Fibroblast of mammary gland (primary cell): Measurements from ENCODE around the gene PLBD1.

ENCODE experiments used
- DNase-seq: peaks from one replicate; pipeline ENCODE4 v3.0.0-alpha.2; 2010; ENCODE audit warnings: low read depth
- H3K4me3 ChIP-seq: 2 replicates; pipeline ENCODE4 v1.5.1; 2011; ENCODE audit warnings: low read depth, mild to moderate bottlenecking, low read length, moderate library complexity; ENCODE audit not compliant: control insufficient read depth
- TF ChIP-seq, protein P1 (sequence below): conservative IDR thresholded peaks from 2 replicates; pipeline ENCODE4 v1.5.1; 2011; ENCODE audit warnings: low read depth, low read length, inconsistent platforms; ENCODE audit not compliant: control insufficient read depth, insufficient read depth

PLBD1 gene

GRCh38 chr12:14482361-14482760 lies 85.3 kb downstream of the PLBD1 start:
- no peak overlapping the region for H3K4me3 ChIP-seq
- no peak for DNase-seq
- TF ChIP-seq, protein P1, sequence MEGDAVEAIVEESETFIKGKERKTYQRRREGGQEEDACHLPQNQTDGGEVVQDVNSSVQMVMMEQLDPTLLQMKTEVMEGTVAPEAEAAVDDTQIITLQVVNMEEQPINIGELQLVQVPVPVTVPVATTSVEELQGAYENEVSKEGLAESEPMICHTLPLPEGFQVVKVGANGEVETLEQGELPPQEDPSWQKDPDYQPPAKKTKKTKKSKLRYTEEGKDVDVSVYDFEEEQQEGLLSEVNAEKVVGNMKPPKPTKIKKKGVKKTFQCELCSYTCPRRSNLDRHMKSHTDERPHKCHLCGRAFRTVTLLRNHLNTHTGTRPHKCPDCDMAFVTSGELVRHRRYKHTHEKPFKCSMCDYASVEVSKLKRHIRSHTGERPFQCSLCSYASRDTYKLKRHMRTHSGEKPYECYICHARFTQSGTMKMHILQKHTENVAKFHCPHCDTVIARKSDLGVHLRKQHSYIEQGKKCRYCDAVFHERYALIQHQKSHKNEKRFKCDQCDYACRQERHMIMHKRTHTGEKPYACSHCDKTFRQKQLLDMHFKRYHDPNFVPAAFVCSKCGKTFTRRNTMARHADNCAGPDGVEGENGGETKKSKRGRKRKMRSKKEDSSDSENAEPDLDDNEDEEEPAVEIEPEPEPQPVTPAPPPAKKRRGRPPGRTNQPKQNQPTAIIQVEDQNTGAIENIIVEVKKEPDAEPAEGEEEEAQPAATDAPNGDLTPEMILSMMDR: no peak

DNA sequence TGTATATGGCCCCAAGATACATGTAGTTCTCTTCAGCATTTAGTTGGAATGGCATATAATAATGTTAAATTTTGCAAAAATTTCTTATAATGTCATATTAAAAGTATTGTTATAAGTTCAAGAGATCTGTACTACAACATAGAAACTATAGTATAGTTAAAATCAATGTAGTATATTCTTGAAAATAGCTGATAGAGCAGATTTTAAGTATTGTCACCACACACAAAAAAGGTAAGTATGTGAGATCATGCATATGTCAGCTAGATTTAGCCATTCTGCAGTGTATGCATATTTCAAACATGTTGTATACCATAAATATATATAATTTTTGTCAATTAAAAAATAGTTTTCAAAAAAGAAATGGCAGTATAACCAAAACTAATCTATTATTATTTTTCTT lies 86.5 kb downstream of the PLBD1 start:
- no peak overlapping the region for H3K4me3 ChIP-seq
- no peak for DNase-seq
- TF ChIP-seq, protein P1: no peak

- DNase-seq: no peak
- H3K4me3 ChIP-seq: no peak overlapping the region
Observed at GRCh38 chr12:14479004-14479403, 88.7 kb downstream of the PLBD1 start.

GRCh38 chr12:14473707-14474287 lies 93.9 kb downstream of the PLBD1 start:
- TF ChIP-seq, protein P1: no peak
- H3K4me3 ChIP-seq: no peak overlapping the region
- peak; percentile 39 for DNase-seq

More at GRCh38 chr12:14479004-14479403, 88.7 kb downstream of the PLBD1 start:
- TF ChIP-seq, protein P1: no peak

- no peak for DNase-seq
- TF ChIP-seq, protein P1: no peak
- no peak overlapping the region for H3K4me3 ChIP-seq
Observed at GRCh38 chr12:14471497-14471896, 96.2 kb downstream of the PLBD1 start.

DNA sequence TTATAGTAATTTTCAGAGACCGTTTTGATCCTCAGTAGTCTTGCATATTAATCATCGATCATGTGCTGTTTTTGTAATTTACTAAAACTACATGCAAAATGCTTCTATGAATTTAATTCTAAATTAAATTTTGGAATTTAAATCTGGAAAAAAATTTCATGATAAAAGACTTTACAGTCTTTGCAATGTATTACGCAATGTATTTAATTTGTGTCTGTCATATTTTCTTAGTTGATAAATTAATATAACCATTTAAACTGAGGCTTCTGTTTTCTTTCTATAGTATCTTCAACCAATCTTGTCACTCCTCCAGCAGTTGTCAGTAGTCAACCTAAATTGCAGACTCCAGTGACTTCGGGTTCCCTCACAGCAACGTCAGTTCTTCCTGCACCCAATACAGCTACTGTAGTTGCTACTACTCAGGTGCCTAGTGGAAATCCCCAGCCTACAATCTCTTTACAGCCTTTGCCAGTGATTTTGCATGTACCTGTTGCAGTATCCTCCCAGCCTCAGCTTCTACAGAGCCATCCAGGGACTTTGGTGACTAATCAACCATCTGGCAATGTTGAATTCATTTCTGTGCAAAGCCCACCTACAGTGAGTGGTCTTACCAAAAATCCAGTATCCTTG lies 107.4 kb downstream of the PLBD1 start:
- no peak for DNase-seq
- TF ChIP-seq, protein P1: no peak

More for the DNA sequence above, 107.4 kb downstream of the PLBD1 start:
- H3K4me3 ChIP-seq: no peak overlapping the region
